GM18951 (cell line): Measurements from ENCODE around the gene SOBP.

Source experiments
- POLR2A ChIP-seq: IDR thresholded peaks from 4 replicates; pipeline ENCODE4 v1.6.1; 2011; ENCODE audit warnings: mild to moderate bottlenecking; ENCODE audit not compliant: insufficient read length, insufficient read depth; ENCODE audit errors: extremely low read depth
- in situ Hi-C: fragments of 300-500 bp; cut with MboI; formaldehyde crosslinking; loops from one replicate; pipeline ENCODE4 v1.12.0; 2022; ENCODE audit warnings: low sequenced_read_pairs, mixed read lengths, inconsistent platforms; ENCODE audit not compliant: unreplicated experiment

SOBP gene

GRCh38 chr6:107603006-107603370 is 113.1 kb downstream of the SOBP start:
- in situ Hi-C loops: no loop called here
- no peak for TF ChIP-seq POLR2A

- TF ChIP-seq POLR2A: no peak
- in situ Hi-C loops: no loop called here
Observed at GRCh38 chr6:107604549-107604948, 114.6 kb downstream of the SOBP start.

GRCh38 chr6:107606407-107606806 is 116.5 kb downstream of the SOBP start:
- in situ Hi-C loops: no loop called here
- no peak for TF ChIP-seq POLR2A

- TF ChIP-seq POLR2A: no peak
- in situ Hi-C loops: no loop called here
Observed at GRCh38 chr6:107607116-107607515, 117.2 kb downstream of the SOBP start.

GRCh38 chr6:107611094-107611810 is 121.3 kb downstream of the SOBP start:
- in situ Hi-C loops: no loop called here
- TF ChIP-seq POLR2A: no peak

GRCh38 chr6:107612762-107613415 is 123.0 kb downstream of the SOBP start:
- no peak for TF ChIP-seq POLR2A
- in situ Hi-C loops: no loop called here

- in situ Hi-C loops: no loop called here
- TF ChIP-seq POLR2A: no peak
Observed at GRCh38 chr6:107613651-107614379, 123.9 kb downstream of the SOBP start.

GRCh38 chr6:107614828-107615227 is 124.9 kb downstream of the SOBP start:
- TF ChIP-seq POLR2A: no peak
- in situ Hi-C loops: no loop called here

GRCh38 chr6:107616775-107617174 is 126.9 kb downstream of the SOBP start:
- in situ Hi-C loops: no loop called here
- TF ChIP-seq POLR2A: no peak

- no peak for TF ChIP-seq POLR2A
- in situ Hi-C loops: no loop called here
Observed at GRCh38 chr6:107617341-107617932, 127.5 kb downstream of the SOBP start.

- TF ChIP-seq POLR2A: no peak
- in situ Hi-C loops: no loop called here
Observed at GRCh38 chr6:107618672-107619071, 128.8 kb downstream of the SOBP start.

- in situ Hi-C loops: no loop called here
- TF ChIP-seq POLR2A: no peak
Observed at GRCh38 chr6:107620732-107621131, 130.8 kb downstream of the SOBP start.

- TF ChIP-seq POLR2A: no peak
- in situ Hi-C loops: no loop called here
Observed at GRCh38 chr6:107621229-107621937, 131.5 kb downstream of the SOBP start.
